ENCODE data around the gene RHBDL1. TPM values are rescaled to one million over a fixed set of nuclear protein-coding genes. Genes with fewer than 3 reads are reported as not detected.

The RHBDL1 gene
- total and polyA plus RNA-seq, 2 experiments from 2014 or later, result 2.6 to 12.9 TPM

GRCh38 chr16:716768-717325, 41.4 kb downstream of the RHBDL1 start:
- no peak overlapping the region for H3K27ac ChIP-seq
- H3K9me3 ChIP-seq (ENCODE audit: low read depth), result no peaks in the 10 kb centered on the region
- peaks cover 23% of the 10 kb centered on the region for H3K4me1 ChIP-seq (ENCODE audit: low read depth)
- no peaks in the 10 kb centered on the region for H3K27me3 ChIP-seq
- no peak overlapping the region for H3K4me3 ChIP-seq
- TF ChIP-seq, protein P1, sequence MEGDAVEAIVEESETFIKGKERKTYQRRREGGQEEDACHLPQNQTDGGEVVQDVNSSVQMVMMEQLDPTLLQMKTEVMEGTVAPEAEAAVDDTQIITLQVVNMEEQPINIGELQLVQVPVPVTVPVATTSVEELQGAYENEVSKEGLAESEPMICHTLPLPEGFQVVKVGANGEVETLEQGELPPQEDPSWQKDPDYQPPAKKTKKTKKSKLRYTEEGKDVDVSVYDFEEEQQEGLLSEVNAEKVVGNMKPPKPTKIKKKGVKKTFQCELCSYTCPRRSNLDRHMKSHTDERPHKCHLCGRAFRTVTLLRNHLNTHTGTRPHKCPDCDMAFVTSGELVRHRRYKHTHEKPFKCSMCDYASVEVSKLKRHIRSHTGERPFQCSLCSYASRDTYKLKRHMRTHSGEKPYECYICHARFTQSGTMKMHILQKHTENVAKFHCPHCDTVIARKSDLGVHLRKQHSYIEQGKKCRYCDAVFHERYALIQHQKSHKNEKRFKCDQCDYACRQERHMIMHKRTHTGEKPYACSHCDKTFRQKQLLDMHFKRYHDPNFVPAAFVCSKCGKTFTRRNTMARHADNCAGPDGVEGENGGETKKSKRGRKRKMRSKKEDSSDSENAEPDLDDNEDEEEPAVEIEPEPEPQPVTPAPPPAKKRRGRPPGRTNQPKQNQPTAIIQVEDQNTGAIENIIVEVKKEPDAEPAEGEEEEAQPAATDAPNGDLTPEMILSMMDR (IDR thresholded peaks at IDR 0.05; ENCODE audit: low read depth, low read length), result no peak
- no peak for DNase-seq (ENCODE audit: low read depth in 1 of 2, low spot score in 1 of 2)
- H3K36me3 ChIP-seq, result no peaks in the 10 kb centered on the region

DNA sequence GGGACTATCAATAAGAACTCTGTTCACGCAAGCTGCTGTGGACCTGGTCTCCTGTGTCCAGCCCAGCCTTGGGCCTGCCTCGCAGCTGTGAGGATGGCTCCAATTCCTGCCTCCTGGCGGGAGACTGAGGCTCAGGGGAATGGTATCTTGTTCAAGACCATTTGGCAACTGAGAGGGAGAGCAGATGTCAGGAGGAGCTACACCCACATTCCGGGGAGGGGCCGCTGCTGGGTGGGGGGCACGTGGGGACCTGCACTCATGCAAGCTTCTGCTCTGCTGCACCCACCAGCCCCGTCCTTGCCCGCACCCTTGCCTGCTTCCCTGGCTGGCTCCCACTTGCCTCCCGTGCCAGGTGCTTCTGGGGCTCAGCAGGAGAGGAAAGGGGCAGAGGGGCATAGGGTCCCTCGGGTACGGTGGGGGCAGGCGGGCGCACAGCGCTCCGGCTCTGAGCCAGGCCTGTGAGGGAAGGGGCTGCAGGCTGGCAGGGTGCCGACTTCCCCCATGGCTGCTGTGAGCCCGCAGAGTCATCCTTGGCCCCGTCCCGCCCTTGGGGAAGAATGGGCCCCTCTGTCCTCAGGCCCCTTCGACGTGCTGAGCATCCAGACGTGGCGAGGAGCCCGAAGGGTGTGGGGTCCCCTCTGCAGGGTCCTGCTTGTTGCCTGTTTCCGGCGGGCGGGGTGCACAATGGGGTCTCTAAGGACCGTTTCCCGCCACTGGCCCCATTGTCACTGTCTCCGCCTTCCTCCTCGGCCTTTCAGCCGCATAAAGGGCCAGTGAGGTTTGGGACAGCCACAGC, 42.2 kb downstream of the RHBDL1 start:
- Histone ChIP-seq H3K4me3 (no peak overlapping the region), H3K27me3 (no peaks in the 10 kb centered on the region), H3K9me3 (ENCODE audit: low read depth) (no peaks in the 10 kb centered on the region), H3K4me1 (ENCODE audit: low read depth) (peaks cover 23% of the 10 kb centered on the region), H3K36me3 (no peaks in the 10 kb centered on the region), H3K27ac (no peak overlapping the region)
- TF ChIP-seq, protein P1 (IDR thresholded peaks at IDR 0.05; ENCODE audit: low read depth, low read length), result no peak
- no peak for DNase-seq (ENCODE audit: low read depth in 1 of 2, low spot score in 1 of 2)

GRCh38 chr16:718389-718788, 42.9 kb downstream of the RHBDL1 start:
- H3K27me3 ChIP-seq, result no peaks in the 10 kb centered on the region
- TF ChIP-seq, protein P1 (IDR thresholded peaks at IDR 0.05; ENCODE audit: low read depth, low read length), result no peak
- no peak overlapping the region for H3K27ac ChIP-seq
- no peak overlapping the region for H3K4me3 ChIP-seq
- no peak for DNase-seq (ENCODE audit: low read depth in 1 of 2, low spot score in 1 of 2)
- no peaks in the 10 kb centered on the region for H3K9me3 ChIP-seq (ENCODE audit: low read depth)
- no peaks in the 10 kb centered on the region for H3K36me3 ChIP-seq
- H3K4me1 ChIP-seq (ENCODE audit: low read depth), result peaks cover 23% of the 10 kb centered on the region

- no peaks in the 10 kb centered on the region for H3K36me3 ChIP-seq
- H3K27ac ChIP-seq, result peak overlapping the region; percentile 90
- TF ChIP-seq, protein P1 (IDR thresholded peaks at IDR 0.05; ENCODE audit: low read depth, low read length), result no peak
- H3K4me1 ChIP-seq (ENCODE audit: low read depth), result peaks cover 23% of the 10 kb centered on the region
- no peak overlapping the region for H3K4me3 ChIP-seq
- no peak for DNase-seq (ENCODE audit: low read depth in 1 of 2, low spot score in 1 of 2)
- H3K9me3 ChIP-seq (ENCODE audit: low read depth), result no peaks in the 10 kb centered on the region
- H3K27me3 ChIP-seq, result no peaks in the 10 kb centered on the region
Observed at GRCh38 chr16:718922-719321, 43.5 kb downstream of the RHBDL1 start.

- DNase-seq (ENCODE audit: low read depth in 1 of 2, low spot score in 1 of 2), result no peak
- H3K27me3 ChIP-seq, result no peaks in the 10 kb centered on the region
- H3K4me3 ChIP-seq, result peak overlapping the region; percentile 85
- peaks cover 21% of the 10 kb centered on the region for H3K4me1 ChIP-seq (ENCODE audit: low read depth)
- no peaks in the 10 kb centered on the region for H3K9me3 ChIP-seq (ENCODE audit: low read depth)
- peak overlapping the region; percentile 90 for H3K27ac ChIP-seq
- no peaks in the 10 kb centered on the region for H3K36me3 ChIP-seq
- TF ChIP-seq, protein P1 (IDR thresholded peaks at IDR 0.05; ENCODE audit: low read depth, low read length), result peak; percentile 26
Observed at GRCh38 chr16:719815-720446, 44.5 kb downstream of the RHBDL1 start.

All from cardiac muscle cell (in vitro differentiated cells and primary cell).